CD4-positive, alpha-beta T cell treated with Interleukin-4 for 1 hour (primary cell): Measurements from ENCODE around the gene STYK1.
"Not testable (repeated sequence)": the region's sequence is repeated elsewhere in the genome, so short reads cannot be mapped to it uniquely, and the experiment has no call there.

ENCODE experiments used
- DNase-seq, 2 donors: peaks; one replicate each; pipeline ENCODE4 v3.0.0-alpha.2; 2020 to 2022

Gene STYK1

GRCh38 chr12:10618338-10618987, 55.4 kb downstream of the STYK1 start:
- no peak for DNase-seq

DNA sequence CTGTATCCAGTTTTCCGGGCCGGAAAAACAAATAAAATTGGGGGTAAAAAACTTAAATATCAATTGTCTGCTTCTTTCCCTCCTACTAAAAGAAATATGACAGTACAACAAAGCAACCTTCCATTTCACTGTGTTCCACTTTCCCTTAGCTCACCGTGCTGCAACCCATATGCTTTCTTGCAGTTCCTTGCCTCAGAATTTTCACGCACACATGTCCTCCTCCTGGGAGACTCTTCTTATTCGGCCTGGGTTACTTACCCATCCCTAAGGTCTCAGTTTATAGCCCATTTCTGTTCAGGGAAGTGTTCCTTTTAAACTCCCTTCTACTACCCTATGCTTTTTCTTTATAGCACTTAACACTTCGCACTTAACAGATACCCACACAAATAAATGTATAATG, 56.0 kb downstream of the STYK1 start:
- no peak for DNase-seq

GRCh38 chr12:10615532-10615931, 58.3 kb downstream of the STYK1 start:
- DNase-seq = peak in 1 of 2 donors; percentile 28

DNA sequence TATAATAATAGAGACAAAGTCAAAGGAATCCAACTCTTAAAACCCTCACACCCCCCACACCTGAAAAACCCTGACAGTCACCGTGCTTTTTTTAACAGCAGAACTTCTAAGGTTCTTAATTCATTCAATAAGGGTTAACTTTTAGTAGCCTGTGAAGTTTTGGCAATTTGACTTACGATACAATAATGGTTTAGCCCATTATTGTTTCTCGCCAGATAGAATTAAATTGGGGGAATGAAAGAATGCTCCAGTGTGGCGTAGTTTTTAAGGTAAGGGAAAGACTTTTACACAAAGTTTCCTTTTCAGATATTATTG, 59.8 kb downstream of the STYK1 start:
- DNase-seq = no peak

DNA sequence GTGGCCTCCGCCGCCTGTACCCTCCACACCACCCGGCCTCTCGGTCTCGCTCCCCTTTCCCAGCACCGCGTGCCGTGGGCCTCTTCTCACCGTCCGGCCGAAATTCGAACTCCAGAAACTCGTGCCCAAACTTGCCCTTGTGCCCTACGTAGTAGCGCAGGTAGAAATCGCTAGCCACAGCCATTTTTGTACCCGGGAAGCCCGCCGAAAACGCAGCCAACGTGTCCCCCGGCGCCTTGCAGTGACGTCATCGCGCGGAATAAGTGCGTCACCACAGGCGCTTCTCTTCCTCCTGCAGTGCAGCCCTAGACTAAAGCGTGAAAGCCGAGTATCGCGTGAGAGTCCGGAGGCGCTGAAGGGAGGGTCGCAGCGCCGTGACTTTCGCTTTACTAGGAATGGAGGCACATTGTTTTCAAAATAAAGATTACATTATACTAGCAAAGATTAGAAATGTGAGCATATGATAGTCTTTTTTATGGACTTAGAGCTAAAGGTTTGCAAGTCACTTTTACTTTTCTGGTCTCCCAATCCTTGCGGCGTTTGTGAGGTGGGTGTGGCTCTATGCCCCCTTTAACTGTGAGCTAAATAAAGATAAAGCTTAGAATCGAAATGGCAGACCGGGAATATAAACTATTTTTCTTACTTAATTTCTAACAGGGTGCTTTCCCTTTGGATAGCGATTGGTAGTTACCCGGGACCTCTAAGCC, 60.4 kb downstream of the STYK1 start, which contains the start of gene MAGOHB:
Gene MAGOHB (minus strand): TSS at position 261 of the 707 bp plus-strand sequence. CDS start 77 bp downstream, at position 184.
- peak; percentile 96 to 98 for DNase-seq

DNA sequence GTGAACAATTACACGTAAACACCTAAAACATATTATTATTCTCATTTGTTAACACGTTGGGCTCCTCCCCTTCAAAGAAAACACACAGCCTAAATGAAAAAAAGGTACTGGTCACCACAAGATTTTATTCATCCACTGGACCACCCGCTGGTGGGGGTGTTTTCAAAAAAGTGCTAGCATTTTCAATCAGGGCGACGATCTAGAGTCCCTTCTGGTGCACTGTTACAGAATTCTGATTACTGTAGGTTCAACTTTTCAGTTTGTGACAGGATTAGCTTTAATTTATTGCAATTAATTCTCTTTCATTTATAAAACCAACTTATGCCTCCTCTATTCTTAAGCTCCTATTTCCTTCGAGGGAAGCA, 60.9 kb downstream of the STYK1 start:
- DNase-seq = no peak

GRCh38 chr12:10612110-10612509, 61.7 kb downstream of the STYK1 start:
- DNase-seq = no peak

- not testable (repeated sequence) for DNase-seq
Observed at GRCh38 chr12:10611258-10611657, 62.6 kb downstream of the STYK1 start.

DNA sequence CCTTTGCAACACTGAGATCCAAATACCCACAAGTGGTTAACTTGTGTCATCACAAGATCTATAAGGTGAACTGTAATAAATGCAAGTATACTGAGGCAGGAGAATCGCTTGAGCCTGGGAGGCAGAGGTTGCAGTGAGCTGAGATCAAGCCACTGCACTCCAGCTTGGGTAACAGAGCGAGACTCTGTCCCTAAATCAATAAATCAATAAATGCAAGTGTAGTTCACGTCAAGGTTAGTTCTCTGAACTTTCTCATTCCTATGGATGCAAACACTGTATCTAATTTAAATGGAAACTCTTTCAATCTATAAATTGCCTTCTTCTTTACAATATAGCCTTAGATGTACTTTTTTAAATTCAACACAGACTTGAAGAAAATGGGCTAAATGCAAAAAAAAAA, 63.7 kb downstream of the STYK1 start:
- no peak for DNase-seq

- DNase-seq = no peak
Observed at GRCh38 chr12:10607885-10608458, 65.9 kb downstream of the STYK1 start.

GRCh38 chr12:10601860-10602259, 72.0 kb downstream of the STYK1 start:
- no peak for DNase-seq

- DNase-seq = no peak
Observed at GRCh38 chr12:10600988-10601387, 72.9 kb downstream of the STYK1 start.

- DNase-seq = peak in 1 of 2 donors; percentile 25
Observed at GRCh38 chr12:10595881-10596280, 78.0 kb downstream of the STYK1 start.

DNA sequence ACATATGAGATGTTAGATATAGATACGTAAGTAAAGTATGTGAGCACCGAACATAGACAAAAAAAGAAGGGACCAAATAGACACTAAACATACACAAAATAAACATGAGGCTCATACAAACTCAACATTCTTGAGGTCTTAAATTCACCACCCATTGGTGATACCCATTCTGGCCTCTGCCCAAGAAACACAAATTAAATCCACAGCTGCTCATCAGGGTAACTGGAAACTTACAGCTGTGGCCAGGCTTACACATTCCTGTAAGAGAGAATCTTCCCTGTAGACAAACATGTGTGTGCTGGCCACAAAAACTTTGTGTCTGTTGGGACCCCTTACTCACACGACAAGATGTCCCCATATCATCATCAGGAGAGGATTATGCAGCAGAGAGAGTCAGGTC, 82.9 kb downstream of the STYK1 start:
- DNase-seq = no peak

DNA sequence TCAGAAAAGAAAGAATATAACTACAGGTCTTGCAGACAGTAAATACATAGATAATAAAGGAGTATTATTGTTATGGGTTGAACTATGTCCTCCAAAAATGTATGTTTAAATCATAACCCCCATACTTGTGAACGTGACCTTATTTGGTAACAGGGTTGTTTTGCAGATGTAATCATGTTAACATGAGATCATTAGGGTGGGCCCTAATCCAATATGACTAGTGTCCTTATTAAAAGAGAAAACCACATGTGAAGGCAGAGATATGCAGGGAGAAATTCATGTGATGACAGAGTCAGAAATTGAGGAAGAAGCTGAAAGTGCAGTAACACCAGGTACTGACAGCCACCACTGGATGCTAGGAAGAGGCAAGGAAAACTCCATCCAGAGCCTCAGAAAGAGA, 89.4 kb downstream of the STYK1 start:
- no peak for DNase-seq

- no peak for DNase-seq
Observed at GRCh38 chr12:10582704-10583103, 91.1 kb downstream of the STYK1 start.

DNA sequence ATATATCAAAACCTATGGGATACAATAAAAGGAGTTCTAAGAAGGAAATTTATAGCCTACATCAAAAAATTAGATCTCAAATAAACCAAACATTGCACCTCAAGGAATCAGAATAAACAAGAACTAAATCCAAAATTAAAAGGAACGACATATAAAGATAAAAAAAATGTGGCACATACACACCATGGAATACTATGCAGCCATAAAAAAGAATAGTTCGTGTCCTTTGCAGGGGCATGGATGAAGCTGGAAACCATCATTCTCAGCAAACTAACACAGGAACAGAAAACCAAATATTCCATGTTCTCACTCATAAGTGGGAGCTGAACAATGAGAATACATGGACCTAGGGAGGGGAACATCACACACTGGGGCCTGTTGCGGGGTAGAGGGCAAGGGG, 91.7 kb downstream of the STYK1 start:
- DNase-seq = not testable (repeated sequence)

DNA sequence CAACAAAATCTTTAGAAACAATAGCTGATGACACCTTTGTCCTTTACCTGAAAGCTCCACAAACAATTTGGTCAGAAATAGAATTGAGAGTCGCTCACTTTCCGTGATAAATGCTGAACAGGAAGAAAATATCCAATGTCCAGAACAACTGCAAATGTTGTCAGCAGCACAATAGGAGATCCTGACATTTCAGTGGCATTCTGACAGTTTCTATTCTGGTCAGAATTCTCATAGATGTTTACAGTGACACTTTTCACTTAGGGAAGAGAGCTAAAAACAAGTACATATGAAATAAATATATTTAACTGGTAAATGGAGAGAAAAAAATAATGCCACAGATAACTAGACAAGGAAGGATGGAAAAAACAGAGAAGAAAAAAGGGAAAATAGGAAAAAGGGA, 99.5 kb downstream of the STYK1 start:
- DNase-seq = no peak

GRCh38 chr12:10572021-10572490, 101.8 kb downstream of the STYK1 start:
- DNase-seq = not testable (repeated sequence)

- DNase-seq = no peak
Observed at GRCh38 chr12:10571141-10571540, 102.7 kb downstream of the STYK1 start.
